ENCODE results near the gene IFITM5.

- TF ChIP-seq CTCF (IDR thresholded peaks at IDR 0.05) = no peak
- TF ChIP-seq POLR2AphosphoS5 (IDR thresholded peaks at IDR 0.05) = no peak
- no peak for TF ChIP-seq POLR2A (IDR thresholded peaks at IDR 0.05)
Measured at GRCh38 chr11:255816-256215, 43.5 kb downstream of the IFITM5 start.

Measured in prostate gland (tissue), 2 donors.